ENCODE results near the gene WWOX.

Gene WWOX

GRCh38 chr16:78749745-78750268, 650.4 kb downstream of the WWOX start:
- Histone ChIP-seq H3K4me1 (ENCODE audit: control insufficient read depth, low read depth, low read length) (no peaks in the 10 kb centered on the region), H3K27ac (ENCODE audit: low read length) (no peak overlapping the region), H3K9me3 (ENCODE audit: control insufficient read depth, low read depth, low read length) (no peaks in the 10 kb centered on the region), H3K4me3 (ENCODE audit: low read length) (no peak overlapping the region), H3K36me3 (ENCODE audit: control insufficient read depth, low read depth, low read length) (no peaks in the 10 kb centered on the region), H3K27me3 (ENCODE audit: control insufficient read depth, insufficient read depth, low read length) (no peaks in the 10 kb centered on the region), H3K9ac (ENCODE audit: low read length) (no peak overlapping the region)

- Histone ChIP-seq H3K9me3 (ENCODE audit: control insufficient read depth, low read depth, low read length) (no peaks in the 10 kb centered on the region), H3K9ac (ENCODE audit: low read length) (no peak overlapping the region), H3K36me3 (ENCODE audit: control insufficient read depth, low read depth, low read length) (no peaks in the 10 kb centered on the region), H3K4me1 (ENCODE audit: control insufficient read depth, low read depth, low read length) (no peaks in the 10 kb centered on the region), H3K27me3 (ENCODE audit: control insufficient read depth, insufficient read depth, low read length) (no peaks in the 10 kb centered on the region), H3K27ac (ENCODE audit: low read length) (no peak overlapping the region), H3K4me3 (ENCODE audit: low read length) (no peak overlapping the region)
Observed at GRCh38 chr16:78750611-78751010, 651.2 kb downstream of the WWOX start.

- Histone ChIP-seq H3K4me3 (ENCODE audit: low read length) (no peak overlapping the region), H3K27ac (ENCODE audit: low read length) (no peak overlapping the region), H3K9ac (ENCODE audit: low read length) (no peak overlapping the region), H3K4me1 (ENCODE audit: control insufficient read depth, low read depth, low read length) (no peaks in the 10 kb centered on the region), H3K27me3 (ENCODE audit: control insufficient read depth, insufficient read depth, low read length) (no peaks in the 10 kb centered on the region), H3K9me3 (ENCODE audit: control insufficient read depth, low read depth, low read length) (no peaks in the 10 kb centered on the region), H3K36me3 (ENCODE audit: control insufficient read depth, low read depth, low read length) (no peaks in the 10 kb centered on the region)
Observed at GRCh38 chr16:78751601-78752000, 652.1 kb downstream of the WWOX start.

- Histone ChIP-seq H3K4me1 (ENCODE audit: control insufficient read depth, low read depth, low read length) (no peaks in the 10 kb centered on the region), H3K36me3 (ENCODE audit: control insufficient read depth, low read depth, low read length) (no peaks in the 10 kb centered on the region), H3K9me3 (ENCODE audit: control insufficient read depth, low read depth, low read length) (no peaks in the 10 kb centered on the region), H3K9ac (ENCODE audit: low read length) (no peak overlapping the region), H3K27ac (ENCODE audit: low read length) (no peak overlapping the region), H3K27me3 (ENCODE audit: control insufficient read depth, insufficient read depth, low read length) (no peaks in the 10 kb centered on the region), H3K4me3 (ENCODE audit: low read length) (no peak overlapping the region)
Observed at GRCh38 chr16:78754713-78755112, 655.3 kb downstream of the WWOX start.

- Histone ChIP-seq H3K36me3 (ENCODE audit: control insufficient read depth, low read depth, low read length) (no peaks in the 10 kb centered on the region), H3K4me3 (ENCODE audit: low read length) (no peak overlapping the region), H3K9ac (ENCODE audit: low read length) (no peak overlapping the region), H3K27me3 (ENCODE audit: control insufficient read depth, insufficient read depth, low read length) (no peaks in the 10 kb centered on the region), H3K9me3 (ENCODE audit: control insufficient read depth, low read depth, low read length) (no peaks in the 10 kb centered on the region), H3K27ac (ENCODE audit: low read length) (no peak overlapping the region), H3K4me1 (ENCODE audit: control insufficient read depth, low read depth, low read length) (peaks cover under 1% of the 10 kb centered on the region)
Observed at GRCh38 chr16:78755751-78756661, 656.6 kb downstream of the WWOX start.

GRCh38 chr16:78759596-78759995, 660.1 kb downstream of the WWOX start:
- H3K9ac ChIP-seq (ENCODE audit: low read length), result no peak overlapping the region
- no peak overlapping the region for H3K4me3 ChIP-seq (ENCODE audit: low read length)
- H3K36me3 ChIP-seq (ENCODE audit: control insufficient read depth, low read depth, low read length), result no peaks in the 10 kb centered on the region
- peaks cover 8% of the 10 kb centered on the region for H3K4me1 ChIP-seq (ENCODE audit: control insufficient read depth, low read depth, low read length)
- H3K27me3 ChIP-seq (ENCODE audit: control insufficient read depth, insufficient read depth, low read length), result no peaks in the 10 kb centered on the region
- H3K27ac ChIP-seq (ENCODE audit: low read length), result no peak overlapping the region
- no peaks in the 10 kb centered on the region for H3K9me3 ChIP-seq (ENCODE audit: control insufficient read depth, low read depth, low read length)

GRCh38 chr16:78760611-78761010, 661.2 kb downstream of the WWOX start:
- Histone ChIP-seq H3K9ac (ENCODE audit: low read length) (no peak overlapping the region), H3K9me3 (ENCODE audit: control insufficient read depth, low read depth, low read length) (no peaks in the 10 kb centered on the region), H3K27me3 (ENCODE audit: control insufficient read depth, insufficient read depth, low read length) (no peaks in the 10 kb centered on the region), H3K27ac (ENCODE audit: low read length) (no peak overlapping the region), H3K4me1 (ENCODE audit: control insufficient read depth, low read depth, low read length) (peaks cover 8% of the 10 kb centered on the region), H3K36me3 (ENCODE audit: control insufficient read depth, low read depth, low read length) (no peaks in the 10 kb centered on the region), H3K4me3 (ENCODE audit: low read length) (no peak overlapping the region)

GRCh38 chr16:78761427-78761826, 662.0 kb downstream of the WWOX start:
- H3K4me3 ChIP-seq (ENCODE audit: low read length), result no peak overlapping the region
- no peaks in the 10 kb centered on the region for H3K36me3 ChIP-seq (ENCODE audit: control insufficient read depth, low read depth, low read length)
- H3K9ac ChIP-seq (ENCODE audit: low read length), result no peak overlapping the region
- H3K27me3 ChIP-seq (ENCODE audit: control insufficient read depth, insufficient read depth, low read length), result no peaks in the 10 kb centered on the region
- H3K27ac ChIP-seq (ENCODE audit: low read length), result no peak overlapping the region
- no peaks in the 10 kb centered on the region for H3K9me3 ChIP-seq (ENCODE audit: control insufficient read depth, low read depth, low read length)
- peaks cover 8% of the 10 kb centered on the region for H3K4me1 ChIP-seq (ENCODE audit: control insufficient read depth, low read depth, low read length)

GRCh38 chr16:78762222-78762621, 662.8 kb downstream of the WWOX start:
- Histone ChIP-seq H3K4me1 (ENCODE audit: control insufficient read depth, low read depth, low read length) (peaks cover 8% of the 10 kb centered on the region), H3K4me3 (ENCODE audit: low read length) (no peak overlapping the region), H3K36me3 (ENCODE audit: control insufficient read depth, low read depth, low read length) (no peaks in the 10 kb centered on the region), H3K27ac (ENCODE audit: low read length) (no peak overlapping the region), H3K9me3 (ENCODE audit: control insufficient read depth, low read depth, low read length) (no peaks in the 10 kb centered on the region), H3K9ac (ENCODE audit: low read length) (no peak overlapping the region), H3K27me3 (ENCODE audit: control insufficient read depth, insufficient read depth, low read length) (no peaks in the 10 kb centered on the region)

- no peak overlapping the region for H3K9ac ChIP-seq (ENCODE audit: low read length)
- no peaks in the 10 kb centered on the region for H3K36me3 ChIP-seq (ENCODE audit: control insufficient read depth, low read depth, low read length)
- H3K4me3 ChIP-seq (ENCODE audit: low read length), result no peak overlapping the region
- H3K27ac ChIP-seq (ENCODE audit: low read length), result no peak overlapping the region
- H3K9me3 ChIP-seq (ENCODE audit: control insufficient read depth, low read depth, low read length), result no peaks in the 10 kb centered on the region
- H3K27me3 ChIP-seq (ENCODE audit: control insufficient read depth, insufficient read depth, low read length), result no peaks in the 10 kb centered on the region
- H3K4me1 ChIP-seq (ENCODE audit: control insufficient read depth, low read depth, low read length), result peaks cover 8% of the 10 kb centered on the region
Observed at GRCh38 chr16:78763821-78764440, 664.5 kb downstream of the WWOX start.

GRCh38 chr16:78764478-78764877, 665.0 kb downstream of the WWOX start:
- Histone ChIP-seq H3K9me3 (ENCODE audit: control insufficient read depth, low read depth, low read length) (no peaks in the 10 kb centered on the region), H3K27ac (ENCODE audit: low read length) (no peak overlapping the region), H3K27me3 (ENCODE audit: control insufficient read depth, insufficient read depth, low read length) (no peaks in the 10 kb centered on the region), H3K9ac (ENCODE audit: low read length) (no peak overlapping the region), H3K4me3 (ENCODE audit: low read length) (no peak overlapping the region), H3K36me3 (ENCODE audit: control insufficient read depth, low read depth, low read length) (no peaks in the 10 kb centered on the region), H3K4me1 (ENCODE audit: control insufficient read depth, low read depth, low read length) (peaks cover 8% of the 10 kb centered on the region)

All from iPS-18a (cell line).